GM19043 (cell line): Measurements from ENCODE around the gene TNNT2.

Experiments
- ATAC-seq: cut with Tn5 transposase; IDR thresholded peaks from one replicate; pipeline ENCODE4 v1.9.1; 2021; ENCODE audit warnings: low read depth; ENCODE audit not compliant: unreplicated experiment

Gene TNNT2

DNA sequence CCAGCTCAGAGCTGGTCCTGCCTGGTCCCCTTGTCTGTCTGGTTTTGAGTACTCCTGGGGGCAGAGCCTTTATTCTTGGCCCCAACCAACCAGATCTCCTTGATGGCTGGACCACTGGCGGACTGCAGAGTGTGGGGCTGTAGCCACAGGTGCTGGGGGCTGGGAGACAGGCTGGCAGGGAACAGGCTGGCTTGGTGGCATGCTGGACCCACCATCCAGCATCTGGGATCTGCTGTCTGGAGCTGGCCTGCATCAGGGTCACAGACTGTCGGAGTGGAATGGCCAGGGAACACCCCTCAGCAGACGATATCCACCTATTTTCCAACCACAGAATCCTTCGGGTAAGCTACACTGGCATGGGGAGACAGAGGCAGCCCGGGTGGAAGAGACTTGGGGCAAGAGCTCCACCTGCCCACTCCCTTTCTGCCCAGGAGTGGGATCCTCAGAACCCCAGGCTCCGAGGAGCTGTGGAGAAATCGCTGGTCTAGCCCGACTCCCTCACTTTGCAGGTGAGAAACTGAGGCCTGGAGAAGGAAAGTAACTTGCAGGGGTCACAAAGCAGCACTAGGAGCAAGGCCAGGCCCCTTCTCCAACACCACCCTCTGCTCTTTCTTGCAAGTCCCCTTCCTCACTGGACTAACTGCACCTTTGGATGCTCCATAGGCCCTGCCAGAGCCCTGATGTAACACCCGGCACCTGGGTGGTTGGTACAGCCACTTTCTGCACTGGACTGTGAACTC, 40.6 kb downstream of the TNNT2 start:
- no peak for ATAC-seq

DNA sequence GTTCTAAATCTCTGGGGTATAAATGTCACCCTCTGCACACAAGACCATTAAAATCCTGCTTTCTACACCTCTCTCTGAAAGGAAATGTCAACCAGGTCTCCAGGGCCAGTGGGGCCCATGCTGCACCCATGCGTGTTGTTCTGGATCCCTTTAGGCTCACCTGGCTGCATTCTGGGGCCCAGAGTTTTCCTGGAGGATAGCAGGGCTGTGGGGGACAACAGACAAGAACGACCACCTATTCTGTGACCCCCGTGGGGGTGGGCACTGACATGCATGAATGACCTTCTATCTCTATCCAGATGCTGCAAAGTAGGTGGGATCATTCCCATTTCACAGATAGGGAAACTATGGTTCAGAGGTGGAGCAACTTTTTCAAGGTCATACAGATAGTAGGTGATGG, 41.6 kb downstream of the TNNT2 start:
- no peak for ATAC-seq

DNA sequence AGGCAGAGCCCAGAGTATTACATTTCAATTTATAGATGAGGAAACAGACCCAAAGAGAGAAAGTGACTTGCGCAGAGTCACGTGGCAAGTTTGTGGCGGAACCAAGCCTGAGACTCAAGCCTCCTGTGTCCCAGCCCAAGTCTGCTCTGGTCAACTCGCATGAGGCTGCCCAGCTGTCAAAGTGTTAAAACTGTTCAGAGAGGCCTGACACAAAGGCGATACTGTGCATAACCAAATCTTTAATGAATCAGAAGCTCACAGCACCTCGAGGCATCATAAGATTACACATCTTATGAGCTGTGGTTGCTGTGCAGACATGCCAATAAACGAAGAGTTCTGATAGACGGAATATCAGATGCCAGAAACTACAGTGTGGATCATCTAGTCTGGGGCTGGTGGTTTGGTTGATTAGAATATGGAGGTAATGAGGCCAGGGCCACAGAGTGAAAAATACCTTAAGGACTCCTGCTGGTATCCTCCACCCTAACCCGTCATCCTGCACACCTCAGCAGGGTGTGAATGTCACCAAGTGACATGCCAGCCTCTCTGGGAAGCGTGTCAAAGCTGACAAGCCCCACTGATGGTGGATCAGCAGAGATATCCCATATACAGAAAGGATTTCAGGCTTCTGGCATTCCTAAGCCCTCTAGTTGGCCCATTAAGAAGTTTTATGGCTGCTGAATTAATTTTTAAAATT, 42.2 kb downstream of the TNNT2 start:
- no peak for ATAC-seq

DNA sequence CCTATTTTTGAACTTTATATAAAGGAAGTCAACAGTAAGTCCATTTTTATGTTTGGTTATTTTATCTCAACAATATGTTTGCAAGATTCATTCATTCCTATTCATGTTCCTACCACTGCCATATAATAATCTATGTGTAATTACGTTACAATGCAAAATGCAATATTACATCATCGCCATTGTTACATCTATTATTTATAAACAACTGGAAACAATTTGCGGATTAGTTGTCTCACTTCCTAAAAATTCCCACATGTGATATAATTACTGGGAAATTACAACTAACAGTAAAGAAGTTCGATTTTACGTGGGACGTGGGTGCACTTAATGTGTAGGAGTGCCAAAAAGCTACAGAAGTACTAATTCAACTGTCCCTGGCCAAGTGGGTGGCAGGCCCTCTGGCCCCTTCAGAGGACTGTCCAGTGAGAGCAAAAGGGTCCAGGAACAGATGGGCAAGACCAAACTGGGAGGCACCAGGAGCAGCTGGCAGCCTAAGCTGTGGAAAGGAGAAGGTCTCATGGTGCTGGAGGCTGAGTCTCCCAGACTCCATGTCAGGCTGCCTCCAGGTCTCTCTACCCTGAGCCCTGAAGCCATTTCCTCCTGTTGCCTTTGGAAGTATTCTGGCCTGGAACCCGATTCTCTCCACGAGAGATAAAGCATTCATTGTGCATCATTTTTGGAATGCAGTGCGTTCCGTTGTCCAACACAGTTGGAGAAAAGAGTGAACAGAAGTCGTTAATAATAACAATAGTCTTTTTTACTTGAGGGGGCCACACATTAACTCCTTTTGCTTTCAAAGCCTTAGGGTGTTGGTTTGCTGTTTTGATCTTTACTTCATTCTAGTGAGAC, 42.9 kb downstream of the TNNT2 start:
- ATAC-seq: no peak

DNA sequence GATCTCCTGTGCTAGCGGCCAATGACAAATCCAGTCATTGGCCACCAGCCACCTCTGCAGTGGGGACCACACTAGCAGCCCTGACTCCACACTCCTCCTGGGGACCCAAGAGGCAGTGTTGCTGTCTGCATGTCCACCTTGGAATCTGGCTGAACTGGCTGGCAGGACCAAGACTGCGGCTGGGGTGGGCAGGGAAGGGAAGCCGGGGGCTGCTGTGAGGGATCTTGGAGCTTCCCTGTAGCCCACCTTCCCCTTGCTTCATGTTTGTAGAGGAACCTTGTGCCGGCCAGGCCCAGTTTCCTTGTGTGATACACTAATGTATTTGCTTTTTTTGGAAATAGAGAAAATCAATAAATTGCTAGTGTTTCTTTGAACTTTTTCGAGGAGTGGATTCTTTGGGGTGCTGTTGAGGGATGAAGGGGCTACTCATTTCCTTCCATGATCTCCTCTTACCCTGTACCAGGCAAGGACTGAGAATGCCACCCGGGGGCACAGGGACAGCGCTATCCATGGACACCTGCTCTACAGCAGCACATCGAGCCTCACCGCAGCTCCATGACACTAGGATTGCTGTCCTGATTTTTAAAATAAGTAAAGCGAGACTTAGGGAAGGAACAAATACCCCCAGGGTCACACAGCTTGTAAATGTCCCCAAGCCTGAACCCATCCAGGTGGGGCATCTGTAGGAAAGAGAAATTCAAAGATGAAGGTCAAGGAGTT, 44.7 kb downstream of the TNNT2 start:
- ATAC-seq: no peak

DNA sequence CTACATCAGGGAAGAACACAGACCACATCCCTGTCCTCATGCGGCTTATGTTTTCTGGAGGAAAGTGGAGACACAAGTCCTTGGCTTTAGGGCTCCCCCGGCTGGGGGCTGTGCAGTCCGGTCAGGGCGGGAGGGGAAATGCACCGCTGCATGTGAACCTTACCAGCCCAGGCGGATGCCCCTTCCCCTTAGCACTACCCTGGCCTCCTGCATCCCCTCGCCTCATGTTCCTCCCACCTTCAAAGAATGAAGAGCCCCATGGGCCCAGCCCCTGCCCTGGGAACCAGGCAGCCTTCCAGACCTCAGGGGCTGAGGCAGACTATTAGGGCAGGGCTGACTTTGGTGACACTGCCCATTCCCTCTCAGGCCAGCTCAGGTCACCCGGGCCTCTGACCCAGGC, 45.5 kb downstream of the TNNT2 start:
- ATAC-seq: no peak

DNA sequence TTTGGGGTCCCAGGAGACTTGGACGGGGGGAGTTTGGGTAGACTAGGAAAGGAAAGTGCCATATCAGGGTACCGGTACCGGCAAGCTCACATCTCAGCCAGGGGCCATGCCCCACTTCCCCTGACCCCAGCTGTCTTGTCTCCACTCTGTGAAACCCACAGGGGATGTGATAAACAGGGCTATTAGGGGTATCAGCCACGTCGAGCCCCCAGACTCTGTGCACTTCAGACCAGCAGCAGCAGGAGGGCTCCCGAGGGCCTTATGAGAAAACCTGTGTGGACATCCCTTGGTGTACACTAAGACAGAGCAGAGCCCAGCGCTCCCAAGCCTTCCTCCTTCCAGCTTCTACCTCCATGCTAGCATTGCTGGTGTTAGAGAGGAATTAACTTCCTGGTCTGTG, 46.3 kb downstream of the TNNT2 start:
- no peak for ATAC-seq

DNA sequence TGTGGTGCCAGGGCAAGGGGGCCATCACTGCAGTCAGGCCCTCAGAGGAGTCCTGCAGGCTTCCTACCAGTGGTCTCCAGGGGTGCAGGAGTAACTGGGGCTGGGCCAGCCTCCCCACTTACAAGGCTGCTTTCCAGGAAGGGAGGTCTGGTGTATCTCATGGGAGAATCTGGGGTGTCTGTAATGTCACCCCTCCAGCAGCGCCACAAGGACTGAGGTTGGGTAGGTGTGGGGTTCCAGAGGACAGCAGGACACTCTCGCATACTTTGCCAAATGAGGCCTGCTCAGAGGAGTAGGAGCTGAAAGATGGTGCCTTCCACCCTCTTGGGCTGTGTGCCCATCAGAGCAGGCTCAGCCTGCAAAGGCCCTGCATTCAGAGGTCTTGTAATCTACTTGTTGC, 46.9 kb downstream of the TNNT2 start:
- no peak for ATAC-seq

DNA sequence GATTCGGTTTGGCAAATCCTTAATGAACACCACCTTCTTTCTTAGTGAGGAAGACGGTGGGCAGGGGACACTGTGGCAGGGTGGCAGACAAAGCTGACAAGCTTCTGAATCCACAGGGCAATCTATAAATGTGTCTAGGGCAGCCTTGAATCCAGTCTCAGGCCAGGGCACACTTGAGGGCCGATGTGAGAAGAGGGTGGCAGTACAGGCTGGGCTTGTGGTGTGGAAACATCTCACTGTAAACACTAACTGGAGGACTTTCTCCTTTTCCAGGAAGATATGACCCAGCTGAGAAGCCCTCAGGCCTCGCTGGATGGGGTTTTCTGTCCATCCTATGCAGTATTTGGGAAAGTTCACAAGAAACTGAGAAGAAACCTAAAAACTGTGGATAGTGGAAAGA, 47.7 kb downstream of the TNNT2 start:
- no peak for ATAC-seq

DNA sequence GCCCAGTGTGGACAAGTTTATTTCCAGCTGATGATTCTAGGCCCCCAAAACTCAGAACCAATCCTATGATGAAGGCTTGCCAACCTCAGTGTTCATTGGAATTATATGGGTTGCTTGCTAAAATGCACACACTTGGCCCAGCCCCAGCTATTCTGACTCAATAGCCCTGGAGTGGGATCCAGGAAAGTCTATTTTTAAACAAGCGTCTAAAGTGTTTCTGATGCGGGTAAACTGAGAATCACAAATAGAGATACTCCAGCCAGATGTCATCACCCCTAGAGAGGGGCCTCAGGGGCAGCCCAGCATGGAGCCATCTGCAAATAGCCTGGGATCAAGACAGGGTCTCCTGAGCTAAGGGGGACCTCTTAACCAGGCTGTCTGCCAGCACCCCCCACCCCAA, 48.2 kb downstream of the TNNT2 start:
- ATAC-seq: no peak

DNA sequence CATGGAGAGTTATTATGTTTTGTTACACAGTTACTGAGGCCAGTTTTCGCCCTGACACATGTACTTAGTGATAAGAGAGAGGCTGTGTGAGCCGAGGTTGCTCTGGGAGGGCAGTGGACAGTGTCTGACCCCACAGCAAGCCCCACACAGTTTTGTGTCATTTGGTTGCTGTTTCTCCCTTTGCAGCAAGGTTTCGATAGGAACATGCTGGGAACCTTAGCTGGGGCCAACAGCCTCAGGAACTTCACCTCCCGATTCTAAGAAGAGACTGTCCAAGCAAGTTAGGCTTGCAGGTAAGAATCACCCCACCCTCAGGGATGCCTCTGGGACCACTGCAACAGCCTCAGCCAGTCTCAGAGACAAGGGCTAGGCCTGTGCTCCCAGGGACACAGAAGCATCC, 48.9 kb downstream of the TNNT2 start:
- no peak for ATAC-seq

DNA sequence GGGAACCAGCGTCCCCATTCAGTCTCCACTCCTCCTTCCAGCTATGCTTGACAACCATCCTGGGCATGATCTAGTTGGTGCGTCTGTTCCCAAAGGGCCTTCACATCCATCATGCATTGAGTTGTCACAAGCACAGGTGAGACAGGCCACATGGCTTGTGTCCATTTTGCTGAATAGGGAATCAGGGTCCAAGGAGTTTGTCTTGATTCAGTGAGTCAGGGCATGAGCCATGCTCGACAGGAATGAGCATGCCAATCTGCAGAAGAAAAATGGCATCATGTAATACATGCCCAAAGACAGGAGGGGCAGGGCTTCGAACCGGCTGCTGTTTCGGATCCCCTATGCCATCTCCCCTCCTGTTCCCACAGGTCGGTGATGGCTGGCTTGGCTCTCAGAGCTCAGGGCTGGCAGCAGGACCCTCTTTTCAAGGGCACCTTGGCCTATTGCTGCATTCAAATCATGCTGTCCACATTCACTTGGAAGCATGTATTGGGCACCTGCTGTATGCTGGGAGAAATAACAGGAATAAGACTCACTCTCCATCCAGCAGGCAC, 49.7 kb downstream of the TNNT2 start:
- ATAC-seq: no peak

DNA sequence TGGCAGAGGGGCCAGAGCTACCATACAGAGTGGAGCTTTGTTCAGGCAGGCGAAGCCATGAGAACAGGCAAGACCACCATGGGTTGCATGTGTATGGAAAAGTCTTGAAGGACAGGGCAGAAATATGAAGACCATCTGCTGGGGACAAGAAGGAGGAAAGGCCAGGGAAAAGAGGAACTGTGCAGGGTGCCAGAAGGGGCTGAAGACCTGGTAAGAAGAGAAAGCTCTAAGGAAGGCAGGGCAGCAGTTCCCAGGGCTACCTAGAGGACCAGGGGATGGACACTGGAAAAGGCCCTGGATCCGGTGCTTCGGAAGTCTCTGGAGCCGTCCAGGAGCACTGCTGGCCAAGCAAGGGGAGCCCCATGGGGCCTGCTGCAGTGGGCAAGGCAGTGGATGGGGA, 50.8 kb downstream of the TNNT2 start:
- no peak for ATAC-seq

DNA sequence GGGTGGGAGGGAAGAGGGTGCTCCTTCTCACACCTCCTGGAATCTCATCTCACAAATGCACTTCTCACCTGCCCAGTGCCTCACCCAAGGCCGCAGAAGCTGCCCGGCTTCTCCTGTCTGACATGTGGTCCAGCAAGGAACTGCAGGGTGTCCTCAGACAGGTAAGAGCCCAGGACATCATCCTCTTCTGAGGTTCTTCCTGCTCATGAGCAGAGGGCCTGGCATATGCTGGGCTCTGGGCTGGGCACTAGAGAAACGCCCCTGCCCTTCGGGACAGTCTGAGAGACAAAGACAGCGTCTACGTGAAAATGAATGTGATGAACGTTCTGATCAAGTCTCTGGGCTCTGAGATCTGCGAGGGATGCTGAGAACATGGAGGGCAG, 51.8 kb downstream of the TNNT2 start:
- ATAC-seq: no peak

DNA sequence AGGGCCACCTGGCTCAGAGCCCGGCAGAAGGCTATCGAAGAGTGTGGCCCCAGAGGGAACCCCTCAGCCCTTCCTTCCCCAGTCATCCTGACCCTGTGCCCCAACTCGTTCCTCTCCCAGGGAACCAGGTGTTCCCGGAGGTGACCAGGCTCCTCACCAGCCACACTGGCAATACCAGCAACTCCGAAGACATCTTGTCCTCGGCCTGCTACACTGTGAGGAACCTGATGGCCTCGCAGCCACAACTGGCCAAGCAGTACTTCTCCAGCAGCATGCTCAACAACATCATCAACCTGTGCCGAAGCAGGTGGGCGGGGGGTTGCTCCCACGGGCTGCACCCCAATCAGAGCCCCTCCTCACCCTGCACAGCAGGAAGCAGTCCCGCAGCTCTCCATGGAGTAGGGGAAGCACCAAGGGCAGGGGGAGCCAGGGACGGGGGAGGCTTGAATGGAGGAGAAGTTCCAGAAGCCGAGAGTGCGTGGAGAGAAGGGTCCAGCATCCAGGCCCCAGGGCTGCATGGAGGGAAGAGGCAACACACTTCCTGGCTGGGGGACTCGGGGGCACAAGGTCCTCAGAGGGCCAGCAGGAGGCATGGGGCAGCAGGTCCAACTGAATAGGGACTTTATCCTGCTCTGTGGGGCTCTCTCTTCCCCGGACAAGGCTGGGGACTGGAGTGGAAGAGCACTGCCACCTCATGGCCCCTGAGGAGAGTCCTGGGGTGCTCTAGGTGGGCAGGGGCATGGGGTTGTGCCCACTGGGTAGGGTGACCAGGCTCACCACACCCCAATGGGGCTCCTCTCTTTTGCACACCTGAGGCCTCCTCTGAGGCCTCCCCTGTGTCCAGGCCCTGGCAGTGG, 52.4 kb downstream of the TNNT2 start:
- no peak for ATAC-seq

DNA sequence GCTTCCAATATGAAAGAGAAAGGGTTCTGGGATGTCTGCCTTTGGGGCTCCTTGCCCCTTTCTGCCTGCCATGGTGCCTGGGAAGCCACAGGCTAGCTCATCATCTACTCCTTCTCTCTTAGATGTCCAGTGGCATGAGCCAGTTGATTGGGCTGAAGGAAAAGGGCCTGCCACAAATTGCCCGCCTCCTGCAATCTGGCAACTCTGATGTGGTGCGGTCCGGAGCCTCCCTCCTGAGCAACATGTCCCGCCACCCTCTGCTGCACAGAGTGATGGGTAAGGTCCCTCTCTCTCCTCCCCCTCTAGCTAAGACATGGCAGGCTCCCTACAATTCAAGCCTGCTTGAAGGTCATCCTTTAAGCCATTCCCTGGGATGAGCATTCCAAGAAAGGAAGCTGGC, 53.2 kb downstream of the TNNT2 start:
- ATAC-seq: no peak

DNA sequence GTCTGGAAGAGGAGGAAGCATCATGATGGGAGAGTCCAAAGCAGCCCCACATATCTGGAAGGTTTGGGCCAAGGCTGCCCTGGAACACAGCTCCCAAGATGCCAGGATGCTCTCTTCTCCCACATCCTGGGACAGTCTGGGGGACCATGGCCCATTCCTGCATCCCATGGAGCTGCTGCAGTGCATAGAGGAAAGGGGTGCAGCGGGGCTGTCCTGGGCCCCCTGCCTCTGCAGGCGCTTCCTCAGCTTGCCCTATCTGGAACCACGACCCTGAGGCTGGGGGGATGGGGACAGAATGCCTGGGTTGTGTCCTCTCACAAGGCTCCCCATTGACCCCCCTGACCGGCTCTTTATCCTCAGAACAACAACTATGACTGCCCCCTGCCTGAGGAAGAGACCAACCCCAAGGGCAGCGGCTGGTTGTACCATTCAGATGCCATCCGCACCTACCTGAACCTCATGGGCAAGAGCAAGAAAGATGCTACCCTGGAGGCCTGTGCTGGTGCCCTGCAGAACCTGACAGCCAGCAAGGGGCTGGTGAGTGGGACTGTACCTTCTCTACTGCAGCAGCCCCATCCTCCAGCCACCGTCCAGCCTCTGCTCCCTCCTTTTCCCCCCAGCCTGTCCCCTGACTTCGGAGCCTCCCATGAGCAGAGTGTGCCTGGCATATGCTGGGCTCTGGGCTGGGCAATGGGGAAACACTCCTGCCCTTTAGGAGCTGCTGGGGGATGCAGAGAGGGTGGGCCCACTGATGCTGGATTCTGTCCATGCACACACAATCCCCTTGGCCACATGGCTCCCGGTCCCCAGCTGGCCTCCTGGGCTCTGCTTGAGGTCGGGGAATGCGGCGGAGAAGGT, 54.6 kb downstream of the TNNT2 start:
- ATAC-seq: no peak

DNA sequence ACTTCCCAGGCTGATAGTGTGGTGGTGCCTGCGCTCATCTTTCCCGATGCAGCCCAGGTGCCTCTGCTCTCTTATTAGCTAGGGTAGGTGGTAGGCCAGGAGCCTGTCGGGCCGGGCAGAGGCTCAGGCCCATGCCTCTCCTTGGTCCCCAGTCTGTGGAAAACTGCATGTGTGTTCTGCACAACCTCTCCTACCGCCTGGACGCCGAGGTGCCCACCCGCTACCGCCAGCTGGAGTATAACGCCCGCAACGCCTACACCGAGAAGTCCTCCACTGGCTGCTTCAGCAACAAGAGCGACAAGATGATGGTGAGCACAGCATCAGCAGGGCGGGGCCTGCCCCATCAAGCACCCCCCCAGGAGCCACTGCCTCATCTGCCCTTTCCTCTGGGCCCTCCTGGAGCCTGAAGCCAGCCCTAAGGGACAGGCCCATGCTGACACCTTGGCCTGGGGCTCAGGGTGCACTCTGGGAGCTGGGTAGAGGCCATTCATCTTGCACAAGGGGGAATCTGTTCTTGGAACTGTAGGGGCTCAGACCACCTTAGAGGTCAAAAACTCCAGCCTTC, 55.6 kb downstream of the TNNT2 start:
- ATAC-seq: no peak
